ENCODE data around the gene OTOA.
"Not testable (repeated sequence)": the region's sequence is repeated elsewhere in the genome, so short reads cannot be mapped to it uniquely, and the experiment has no call there.

The OTOA gene

DNA sequence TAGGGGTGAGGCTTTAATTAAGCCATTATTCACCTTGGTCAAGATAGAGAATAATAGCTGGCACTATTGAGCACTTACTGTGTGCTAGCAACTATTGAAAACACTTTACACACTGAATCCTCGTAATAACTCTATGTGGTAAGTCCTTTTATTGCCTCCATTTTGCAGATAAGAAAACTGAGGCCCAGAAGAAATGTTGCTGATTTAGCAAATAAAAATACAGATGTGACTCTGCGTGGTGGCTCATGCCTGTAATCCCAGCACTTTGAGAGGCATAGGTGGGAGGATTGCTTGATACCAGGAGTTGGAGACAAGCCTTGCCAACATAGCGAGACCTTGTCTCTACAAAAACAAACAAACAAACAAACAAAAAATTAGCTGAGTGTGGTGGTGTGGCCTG is 19.4 kb downstream of the OTOA start:
- DNase-seq (ENCODE audit: low read depth), result no peak
- no peak overlapping the region for H3K4me3 ChIP-seq (ENCODE audit: low read depth, low read length)
- no peak for TF ChIP-seq CTCF (IDR thresholded peaks at IDR 0.05; ENCODE audit: control insufficient read depth, extremely low read depth, insufficient read depth)

DNA sequence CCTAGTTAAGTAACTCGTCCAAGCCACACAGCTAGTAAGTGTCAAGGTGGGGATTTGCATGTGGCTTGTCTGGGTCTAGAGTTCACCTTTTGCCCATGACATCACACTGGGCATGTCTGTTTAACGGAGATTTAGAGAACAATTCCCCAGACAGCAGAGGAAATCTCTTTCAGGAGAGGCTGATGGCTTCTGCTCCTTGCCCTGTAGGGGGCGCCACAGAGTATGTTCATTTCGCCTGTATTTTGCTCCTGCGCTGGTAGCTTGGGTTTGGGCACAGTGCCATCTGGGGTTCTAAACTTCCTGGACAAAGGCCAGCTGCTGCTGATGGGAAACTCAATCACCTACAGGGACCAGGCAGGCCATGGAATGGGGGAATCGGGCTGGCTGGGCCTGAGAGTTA is 20.4 kb downstream of the OTOA start:
- no peak overlapping the region for H3K4me3 ChIP-seq (ENCODE audit: low read depth, low read length)
- DNase-seq (ENCODE audit: low read depth), result no peak
- peak; percentile 23; the same call in 1 of the 2 replicates for TF ChIP-seq CTCF (IDR thresholded peaks at IDR 0.05; ENCODE audit: control insufficient read depth, extremely low read depth, insufficient read depth)

DNA sequence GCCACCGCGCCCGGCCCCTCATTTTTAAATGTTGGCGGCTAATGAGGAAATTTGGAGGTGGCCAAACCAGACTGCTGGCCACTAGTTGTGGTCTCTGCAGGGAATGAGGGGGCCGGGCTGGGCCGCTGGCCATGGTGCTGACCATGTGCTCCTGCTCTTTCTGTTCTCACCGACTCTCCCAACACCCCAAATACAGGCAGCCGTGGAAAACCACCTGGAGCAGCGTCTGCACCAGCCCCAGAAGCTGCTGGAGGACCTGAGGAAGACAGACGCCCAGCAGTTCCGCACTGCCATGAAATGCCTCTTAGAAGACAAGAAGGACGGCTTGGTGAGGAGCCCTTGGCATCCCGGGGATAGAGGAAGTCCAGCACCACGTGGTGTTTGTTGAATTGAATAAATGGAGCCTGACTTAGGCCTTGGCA is 21.3 kb downstream of the OTOA start:
- no peak overlapping the region for H3K4me3 ChIP-seq (ENCODE audit: low read depth, low read length)
- no peak for TF ChIP-seq CTCF (IDR thresholded peaks at IDR 0.05; ENCODE audit: control insufficient read depth, extremely low read depth, insufficient read depth)
- DNase-seq (ENCODE audit: low read depth), result no peak

- TF ChIP-seq CTCF (IDR thresholded peaks at IDR 0.05; ENCODE audit: control insufficient read depth, extremely low read depth, insufficient read depth), result no peak
- no peak for DNase-seq (ENCODE audit: low read depth)
These were observed 25.3 kb downstream of the OTOA start for GRCh38 chr16:21689107-21689506.

GRCh38 chr16:21690967-21691366 is 27.2 kb downstream of the OTOA start:
- DNase-seq (ENCODE audit: low read depth); H3K4me3 ChIP-seq (ENCODE audit: low read depth, low read length): not testable (repeated sequence)

More at GRCh38 chr16:21689107-21689506, 25.3 kb downstream of the OTOA start:
- no peak overlapping the region for H3K4me3 ChIP-seq (ENCODE audit: low read depth, low read length)

DNA sequence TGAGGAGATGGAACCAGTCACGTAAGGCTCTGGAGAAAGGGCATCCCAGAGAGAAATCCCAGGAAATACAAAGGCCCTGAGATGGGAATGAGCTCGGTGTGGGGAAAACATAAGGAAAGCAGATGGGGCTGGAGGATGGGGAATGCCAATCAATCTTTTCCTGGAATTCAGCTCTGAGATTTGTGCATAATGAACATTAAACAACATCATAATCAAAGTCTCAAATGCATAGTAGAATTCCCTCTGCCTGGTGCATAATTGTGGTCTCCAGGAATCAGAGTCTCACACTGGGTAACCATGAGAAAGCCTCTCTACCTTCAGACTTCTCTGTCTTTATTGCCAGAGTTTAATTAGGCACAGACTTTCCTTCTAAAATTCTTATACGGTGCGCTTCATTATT is 30.8 kb downstream of the OTOA start:
- no peak for DNase-seq (ENCODE audit: low read depth)
- H3K4me3 ChIP-seq (ENCODE audit: low read depth, low read length), result no peak overlapping the region
- no peak for TF ChIP-seq CTCF (IDR thresholded peaks at IDR 0.05; ENCODE audit: control insufficient read depth, extremely low read depth, insufficient read depth)

- no peak for DNase-seq (ENCODE audit: low read depth)
- no peak overlapping the region for H3K4me3 ChIP-seq (ENCODE audit: low read depth, low read length)
- TF ChIP-seq CTCF (IDR thresholded peaks at IDR 0.05; ENCODE audit: control insufficient read depth, extremely low read depth, insufficient read depth), result no peak
These were observed 33.3 kb downstream of the OTOA start for GRCh38 chr16:21697032-21697431.

Data from LNCaP clone FGC (cell line).